GM18505 (cell line): ENCODE measurements around the gene ZRANB2.

Experiments used
- ATAC-seq: cut with Tn5 transposase; IDR thresholded peaks from one replicate; pipeline ENCODE4 v1.9.1; 2021; ENCODE audit not compliant: unreplicated experiment
- POLR2A ChIP-seq: IDR thresholded peaks from 4 replicates; pipeline ENCODE4 v1.6.1; 2011; ENCODE audit warnings: borderline replicate concordance; ENCODE audit not compliant: insufficient read depth, insufficient read length; ENCODE audit errors: extremely low read depth

The ZRANB2 gene

DNA sequence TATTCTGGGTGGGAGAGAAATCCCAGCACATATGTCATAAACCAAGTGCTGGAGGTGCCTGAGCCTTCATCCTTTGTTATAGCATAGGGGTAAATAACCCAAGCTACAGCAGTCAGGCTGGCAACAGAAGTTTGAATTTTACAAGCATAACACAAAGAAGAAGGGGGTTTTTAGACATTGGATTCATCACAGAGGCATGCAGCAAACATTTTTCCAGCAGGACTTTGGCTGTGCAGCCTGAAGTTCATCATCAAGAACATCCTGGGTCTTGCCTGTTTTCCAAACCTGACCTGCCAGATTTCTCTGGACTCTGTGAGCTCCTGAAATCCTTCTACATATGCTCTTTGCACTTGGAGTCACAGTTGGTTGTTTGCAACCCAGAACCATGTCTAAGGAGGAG is 49.4 kb downstream of the ZRANB2 start:
- ATAC-seq: no peak
- TF ChIP-seq POLR2A: no peak

DNA sequence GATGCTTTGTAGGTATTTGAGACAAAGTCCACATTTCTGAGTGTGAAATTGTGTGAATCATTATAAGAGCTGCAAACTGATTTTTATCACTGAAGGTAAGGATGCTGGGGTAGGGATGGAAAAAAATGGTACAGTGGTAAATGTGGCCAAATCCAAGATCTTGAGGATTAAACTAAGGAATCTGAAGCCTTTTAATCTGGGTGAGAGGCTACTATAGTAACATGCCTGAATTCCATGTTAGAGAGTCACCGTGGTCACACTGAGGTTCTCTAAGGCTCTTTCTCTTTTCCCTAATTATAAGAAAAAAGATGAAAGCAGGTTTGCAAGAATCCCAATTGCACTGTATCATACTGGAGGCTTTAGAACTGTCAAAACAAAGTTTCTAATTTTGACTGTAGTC is 50.8 kb downstream of the ZRANB2 start:
- ATAC-seq: no peak

DNA sequence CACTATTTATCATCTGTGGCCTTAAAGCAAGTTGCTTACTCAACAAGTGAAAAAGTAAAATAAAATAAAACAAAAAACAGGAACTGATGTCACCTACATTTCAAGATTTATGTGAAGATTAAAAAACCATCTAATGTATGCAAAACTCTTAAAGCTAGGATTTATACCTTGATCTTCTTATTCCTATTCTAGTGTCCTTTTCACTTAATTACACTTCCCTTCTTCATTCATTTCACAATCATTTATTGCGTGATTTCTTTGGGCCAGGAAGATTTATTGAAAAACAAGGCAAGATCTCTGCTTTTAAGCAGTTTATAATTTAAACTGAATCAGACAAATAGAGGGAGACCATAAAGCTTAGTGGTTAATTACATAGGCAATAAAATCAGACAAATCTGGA is 51.9 kb downstream of the ZRANB2 start:
- no peak for TF ChIP-seq POLR2A
- no peak for ATAC-seq

More for the DNA sequence above, 50.8 kb downstream of the ZRANB2 start:
- no peak for TF ChIP-seq POLR2A

DNA sequence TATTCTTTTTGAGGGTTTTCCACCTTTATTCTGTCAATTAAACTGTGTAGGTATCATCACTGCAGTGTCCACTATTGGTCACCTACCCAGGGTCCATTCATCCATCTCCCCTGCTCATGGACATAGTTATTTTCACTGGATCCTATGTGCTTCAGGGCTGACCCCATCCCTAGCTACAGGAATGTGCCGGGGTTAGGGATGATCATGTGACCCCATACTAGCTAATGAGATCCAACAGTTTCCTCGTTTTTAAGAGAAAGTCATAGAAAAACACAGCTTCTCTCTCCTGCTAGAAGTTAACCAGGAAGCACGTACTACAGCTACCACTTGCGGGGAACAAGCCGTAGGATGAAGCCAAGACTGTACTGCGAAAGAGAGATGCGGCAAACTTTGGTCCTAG is 52.8 kb downstream of the ZRANB2 start:
- ATAC-seq: no peak
- TF ChIP-seq POLR2A: no peak

DNA sequence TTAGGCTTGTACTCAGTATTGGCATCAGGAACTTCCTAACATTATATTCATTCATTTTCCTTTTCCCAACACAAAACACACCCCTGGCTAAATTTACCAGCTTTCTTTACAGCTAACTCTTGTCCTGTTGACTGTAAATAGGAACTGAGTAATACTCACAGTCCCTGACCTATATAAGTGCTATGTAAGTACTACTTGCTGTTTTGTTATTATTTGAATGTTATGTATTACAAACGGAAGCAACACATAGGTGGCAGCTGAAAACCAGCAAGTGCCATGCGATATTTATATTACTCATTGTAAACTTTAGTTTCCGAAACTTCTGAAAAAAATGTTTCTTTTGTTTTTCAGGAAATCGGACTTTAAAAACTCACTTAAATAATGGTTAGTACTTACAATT is 54.7 kb downstream of the ZRANB2 start:
- ATAC-seq: no peak
- TF ChIP-seq POLR2A: no peak

- ATAC-seq: no peak
- TF ChIP-seq POLR2A: no peak
Observed at GRCh38 chr1:71023515-71023914, 57.3 kb downstream of the ZRANB2 start.

GRCh38 chr1:71019233-71019969 is 61.4 kb downstream of the ZRANB2 start:
- TF ChIP-seq POLR2A: no peak
- ATAC-seq: no peak

GRCh38 chr1:71018791-71019190 is 62.0 kb downstream of the ZRANB2 start:
- ATAC-seq: no peak

DNA sequence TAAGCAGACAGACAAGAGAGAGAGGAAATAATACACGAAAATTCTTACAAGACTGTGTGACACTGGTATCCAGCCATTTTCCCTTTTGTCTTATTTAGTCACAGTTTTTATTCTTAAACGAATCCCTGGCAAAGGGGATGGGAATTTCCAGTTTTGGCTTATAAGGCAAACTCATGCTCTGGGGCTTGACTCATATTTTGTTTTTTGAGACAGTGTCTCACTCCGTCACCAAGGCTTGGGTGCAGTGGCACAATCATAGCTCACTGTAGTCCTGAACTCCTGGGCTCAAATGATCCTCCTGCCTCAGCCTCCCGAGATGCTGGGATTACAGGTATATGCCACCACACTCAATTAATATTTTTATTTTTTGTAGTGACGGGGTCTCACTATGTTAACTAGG is 65.1 kb downstream of the ZRANB2 start:
- ATAC-seq: no peak
- no peak for TF ChIP-seq POLR2A

More at GRCh38 chr1:71018791-71019190, 62.0 kb downstream of the ZRANB2 start:
- TF ChIP-seq POLR2A: no peak

DNA sequence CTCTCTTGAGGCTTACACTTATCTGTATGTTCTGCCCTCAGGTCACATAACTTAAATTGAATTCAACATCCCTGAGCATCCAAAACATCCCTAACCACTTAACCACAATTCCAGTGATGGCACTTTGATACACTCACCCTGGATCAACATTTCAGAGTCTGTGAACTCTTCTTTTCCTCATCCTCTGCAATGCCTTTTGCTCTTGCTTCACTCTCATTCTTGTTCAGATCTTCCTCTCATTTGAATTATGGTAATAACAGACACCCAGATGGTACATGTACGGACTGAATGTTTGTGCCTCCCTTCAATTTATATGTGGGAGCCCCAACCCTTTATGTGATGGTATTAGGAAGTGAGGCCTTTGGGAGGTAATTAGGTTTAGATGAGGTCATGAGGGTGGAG is 66.7 kb downstream of the ZRANB2 start:
- no peak for TF ChIP-seq POLR2A
- ATAC-seq: no peak
